ENCODE measurements around the gene NEURL1B.

NEURL1B gene

GRCh38 chr5:172729588-172729987 lies 88.5 kb downstream of the NEURL1B start:
- no peak overlapping the region for H3K9ac ChIP-seq (ENCODE audit: insufficient read length)
- DNase-seq (ENCODE audit: low read depth, low spot score) = no peak
- TF ChIP-seq FOXP2 (optimal IDR thresholded peaks at IDR 0.05; ENCODE audit: control extremely low read depth, extremely low read length, insufficient read depth) = no peak
- TF ChIP-seq POLR2AphosphoS5 (IDR thresholded peaks at IDR 0.05; ENCODE audit: borderline replicate concordance, low read depth, low read length) = no peak
- no peak for TF ChIP-seq EZH2 (IDR thresholded peaks at IDR 0.05)
- H3K9me3 ChIP-seq (ENCODE audit: low read depth, low read length) = no peaks in the 10 kb centered on the region
- H3K36me3 ChIP-seq (ENCODE audit: insufficient read depth, low read length) = no peaks in the 10 kb centered on the region
- no peak overlapping the region for H3K27ac ChIP-seq
- H3K4me3 ChIP-seq = no peak overlapping the region

GRCh38 chr5:172730222-172730621 lies 89.2 kb downstream of the NEURL1B start:
- no peak for TF ChIP-seq EZH2 (IDR thresholded peaks at IDR 0.05)
- TF ChIP-seq POLR2AphosphoS5 (IDR thresholded peaks at IDR 0.05; ENCODE audit: borderline replicate concordance, low read depth, low read length) = no peak
- TF ChIP-seq FOXP2 (optimal IDR thresholded peaks at IDR 0.05; ENCODE audit: control extremely low read depth, extremely low read length, insufficient read depth) = no peak
- H3K9ac ChIP-seq (ENCODE audit: insufficient read length) = no peak overlapping the region
- no peak overlapping the region for H3K4me3 ChIP-seq
- no peaks in the 10 kb centered on the region for H3K36me3 ChIP-seq (ENCODE audit: insufficient read depth, low read length)
- no peaks in the 10 kb centered on the region for H3K9me3 ChIP-seq (ENCODE audit: low read depth, low read length)
- no peak overlapping the region for H3K27ac ChIP-seq
- DNase-seq (ENCODE audit: low read depth, low spot score) = no peak

GRCh38 chr5:172730981-172731679 lies 90.1 kb downstream of the NEURL1B start:
- Histone ChIP-seq H3K4me3 (no peak overlapping the region), H3K9ac (ENCODE audit: insufficient read length) (no peak overlapping the region), H3K27ac (no peak overlapping the region), H3K9me3 (ENCODE audit: low read depth, low read length) (no peaks in the 10 kb centered on the region), H3K36me3 (ENCODE audit: insufficient read depth, low read length) (no peaks in the 10 kb centered on the region)
- no peak for TF ChIP-seq FOXP2 (optimal IDR thresholded peaks at IDR 0.05; ENCODE audit: control extremely low read depth, extremely low read length, insufficient read depth)
- TF ChIP-seq EZH2 (IDR thresholded peaks at IDR 0.05) = no peak
- TF ChIP-seq POLR2AphosphoS5 (IDR thresholded peaks at IDR 0.05; ENCODE audit: borderline replicate concordance, low read depth, low read length) = no peak
- no peak for DNase-seq (ENCODE audit: low read depth, low spot score)

GRCh38 chr5:172731680-172732074 lies 90.6 kb downstream of the NEURL1B start:
- Histone ChIP-seq H3K36me3 (ENCODE audit: insufficient read depth, low read length) (no peaks in the 10 kb centered on the region), H3K9ac (ENCODE audit: insufficient read length) (no peak overlapping the region), H3K4me3 (no peak overlapping the region), H3K9me3 (ENCODE audit: low read depth, low read length) (no peaks in the 10 kb centered on the region), H3K27ac (no peak overlapping the region)
- TF ChIP-seq FOXP2 (optimal IDR thresholded peaks at IDR 0.05; ENCODE audit: control extremely low read depth, extremely low read length, insufficient read depth) (no peak), EZH2 (IDR thresholded peaks at IDR 0.05) (no peak), POLR2AphosphoS5 (IDR thresholded peaks at IDR 0.05; ENCODE audit: borderline replicate concordance, low read depth, low read length) (no peak)
- no peak for DNase-seq (ENCODE audit: low read depth, low spot score)

GRCh38 chr5:172732201-172732865 lies 91.3 kb downstream of the NEURL1B start:
- DNase-seq (ENCODE audit: low read depth, low spot score) = no peak
- TF ChIP-seq POLR2AphosphoS5 (IDR thresholded peaks at IDR 0.05; ENCODE audit: borderline replicate concordance, low read depth, low read length) = no peak
- no peak for TF ChIP-seq EZH2 (IDR thresholded peaks at IDR 0.05)
- TF ChIP-seq FOXP2 (optimal IDR thresholded peaks at IDR 0.05; ENCODE audit: control extremely low read depth, extremely low read length, insufficient read depth) = no peak
- Histone ChIP-seq H3K9ac (ENCODE audit: insufficient read length) (no peak overlapping the region), H3K36me3 (ENCODE audit: insufficient read depth, low read length) (no peaks in the 10 kb centered on the region), H3K9me3 (ENCODE audit: low read depth, low read length) (no peaks in the 10 kb centered on the region), H3K4me3 (no peak overlapping the region), H3K27ac (no peak overlapping the region)

- no peak overlapping the region for H3K4me3 ChIP-seq
- H3K9ac ChIP-seq (ENCODE audit: insufficient read length) = no peak overlapping the region
- no peak for DNase-seq (ENCODE audit: low read depth, low spot score)
- no peaks in the 10 kb centered on the region for H3K9me3 ChIP-seq (ENCODE audit: low read depth, low read length)
- H3K27ac ChIP-seq = no peak overlapping the region
- TF ChIP-seq EZH2 (IDR thresholded peaks at IDR 0.05) (no peak), POLR2AphosphoS5 (IDR thresholded peaks at IDR 0.05; ENCODE audit: borderline replicate concordance, low read depth, low read length) (no peak), FOXP2 (optimal IDR thresholded peaks at IDR 0.05; ENCODE audit: control extremely low read depth, extremely low read length, insufficient read depth) (no peak)
- no peaks in the 10 kb centered on the region for H3K36me3 ChIP-seq (ENCODE audit: insufficient read depth, low read length)
These were observed 92.3 kb downstream of the NEURL1B start for GRCh38 chr5:172733131-172733973.

- no peaks in the 10 kb centered on the region for H3K9me3 ChIP-seq (ENCODE audit: low read depth, low read length)
- H3K9ac ChIP-seq (ENCODE audit: insufficient read length) = no peak overlapping the region
- TF ChIP-seq FOXP2 (optimal IDR thresholded peaks at IDR 0.05; ENCODE audit: control extremely low read depth, extremely low read length, insufficient read depth) = no peak
- no peak overlapping the region for H3K27ac ChIP-seq
- DNase-seq (ENCODE audit: low read depth, low spot score) = no peak
- no peaks in the 10 kb centered on the region for H3K36me3 ChIP-seq (ENCODE audit: insufficient read depth, low read length)
- H3K4me3 ChIP-seq = no peak overlapping the region
These were observed 92.9 kb downstream of the NEURL1B start for GRCh38 chr5:172733974-172734346.

- no peak for DNase-seq (ENCODE audit: low read depth, low spot score)
- H3K36me3 ChIP-seq (ENCODE audit: insufficient read depth, low read length) = no peaks in the 10 kb centered on the region
- no peak overlapping the region for H3K27ac ChIP-seq
- no peak overlapping the region for H3K4me3 ChIP-seq
- no peak overlapping the region for H3K9ac ChIP-seq (ENCODE audit: insufficient read length)
- H3K9me3 ChIP-seq (ENCODE audit: low read depth, low read length) = no peaks in the 10 kb centered on the region
- TF ChIP-seq FOXP2 (optimal IDR thresholded peaks at IDR 0.05; ENCODE audit: control extremely low read depth, extremely low read length, insufficient read depth) (no peak), EZH2 (IDR thresholded peaks at IDR 0.05) (no peak), POLR2AphosphoS5 (IDR thresholded peaks at IDR 0.05; ENCODE audit: borderline replicate concordance, low read depth, low read length) (no peak)
These were observed 94.2 kb downstream of the NEURL1B start for GRCh38 chr5:172735141-172735831.

Data from SK-N-MC (cell line).